Neural progenitor cell (in vitro differentiated cells): ENCODE data around the gene VMO1. TPM values are rescaled to one million over a fixed set of nuclear protein-coding genes. Genes with fewer than 3 reads are reported as not detected.

Source experiments
- DNase-seq: peaks from one replicate; pipeline ENCODE4 v3.0.0-alpha.2; 2016; ENCODE audit warnings: low spot score
- H2AFZ ChIP-seq: fragments of 200-600 bp; sonication (generic); replicated peaks from 2 replicates; pipeline ENCODE4 v1.6.1; 2016; ENCODE audit warnings: antibody characterized with exemption
- H3F3A ChIP-seq: fragments of 200-600 bp; sonication (generic); 2 replicates; pipeline ENCODE4 v1.6.1; 2016; ENCODE audit warnings: antibody characterized with exemption, low read depth
- H3K27ac ChIP-seq: fragments of 200-600 bp; sonication (generic); 2 replicates; pipeline ENCODE4 v1.5.1; 2016; ENCODE audit warnings: mild to moderate bottlenecking
- H3K27me3 ChIP-seq: fragments of 200-600 bp; sonication (generic); 2 replicates; pipeline ENCODE4 v1.6.1; 2016; ENCODE audit warnings: mild to moderate bottlenecking, moderate library complexity
- H3K36me3 ChIP-seq: fragments of 200-600 bp; sonication (generic); 2 replicates; pipeline ENCODE4 v1.5.1; 2016
- H3K4me1 ChIP-seq: fragments of 200-600 bp; sonication (generic); 2 replicates; pipeline ENCODE4 v1.6.1; 2016; ENCODE audit warnings: mixed run types
- H3K4me2 ChIP-seq: fragments of 200-600 bp; sonication (generic); 2 replicates; pipeline ENCODE4 v1.6.1; 2016
- H3K4me3 ChIP-seq: fragments of 200-600 bp; sonication (generic); 2 replicates; pipeline ENCODE4 v1.5.1; 2016
- H3K79me2 ChIP-seq: fragments of 200-600 bp; sonication (generic); 2 replicates; pipeline ENCODE4 v1.6.1; 2016; ENCODE audit warnings: low read depth
- H3K9ac ChIP-seq: fragments of 200-600 bp; sonication (generic); 2 replicates; pipeline ENCODE4 v1.6.1; 2016
- H3K9me3 ChIP-seq: fragments of 200-600 bp; sonication (generic); 2 replicates; pipeline ENCODE4 v1.5.1; 2016; ENCODE audit warnings: low read depth
- H4K20me1 ChIP-seq: fragments of 200-600 bp; sonication (generic); 2 replicates; pipeline ENCODE4 v1.6.1; 2016; ENCODE audit warnings: low read depth
- H3K27ac Mint-ChIP-seq: 3 replicates; pipeline ENCODE4 v1.8.0; 2021; ENCODE audit warnings: mixed read lengths
- H3K27me3 Mint-ChIP-seq: 2 replicates; pipeline ENCODE4 v1.8.0; 2022; ENCODE audit warnings: low read depth, mild to moderate bottlenecking, inconsistent platforms, moderate library complexity, mixed read lengths; ENCODE audit not compliant: insufficient read depth
- H3K36me3 Mint-ChIP-seq: 3 replicates; pipeline ENCODE4 v1.8.0; 2021; ENCODE audit warnings: mixed read lengths
- H3K4me1 Mint-ChIP-seq: 3 replicates; pipeline ENCODE4 v1.8.0; 2021; ENCODE audit warnings: mixed read lengths
- H3K4me3 Mint-ChIP-seq: 3 replicates; pipeline ENCODE4 v1.8.0; 2021; ENCODE audit warnings: mild to moderate bottlenecking, moderate library complexity, mixed read lengths
- H3K9me3 Mint-ChIP-seq: 3 replicates; pipeline ENCODE4 v1.8.0; 2020; ENCODE audit warnings: mixed read lengths
- CTCF ChIP-seq: fragments of 200-600 bp; sonication (generic); IDR thresholded peaks from 2 replicates; pipeline ENCODE4 v1.5.1; 2017; ENCODE audit warnings: antibody characterized with exemption, mild to moderate bottlenecking
- EZH2 ChIP-seq: fragments of 200-600 bp; sonication (generic); IDR thresholded peaks from 2 replicates; pipeline ENCODE4 v1.6.1; 2017; ENCODE audit warnings: antibody characterized with exemption, mild to moderate bottlenecking, moderate library complexity
- EZH2phosphoT487 ChIP-seq: fragments of 200-600 bp; sonication (generic); IDR thresholded peaks from 2 replicates; pipeline ENCODE4 v1.6.1; 2017; ENCODE audit warnings: antibody characterized with exemption
- total RNA-seq: library from RNA; depleted of rRNA; stranded (reverse); fragments of >200 nt; gene quantifications from 2 replicates; pipeline ENCODE4 v1.2.3, GENCODE V29; 2015; ENCODE audit warnings: low replicate concordance

The VMO1 gene
- total RNA-seq, 1 donor from 2014 or later: not detected

- Histone ChIP-seq H3K4me3 (no peak overlapping the region), H3K27ac (no peak overlapping the region)
These were observed 22.2 kb upstream of the VMO1 start for GRCh38 chr17:4808378-4808767.

GRCh38 chr17:4807605-4808377 lies 21.6 kb upstream of the VMO1 start:
- Histone ChIP-seq H3K4me1 (peaks cover 10% of the 10 kb centered on the region), H3K9me3 (no peaks in the 10 kb centered on the region), H3K27me3 (peaks cover 6% of the 10 kb centered on the region), H2AFZ (no peak overlapping the region), H3K79me2 (no peaks in the 10 kb centered on the region), H4K20me1 (no peaks in the 10 kb centered on the region), H3K4me2 (peak overlapping the region; percentile 97), H3K27ac (no peak overlapping the region), H3K4me3 (peak overlapping the region; percentile 79), H3K9ac (peak overlapping the region; percentile 38), H3K36me3 (no peaks in the 10 kb centered on the region), H3F3A (peaks cover 11% of the 10 kb centered on the region)
- peaks cover 18% of the 10 kb centered on the region for H3K36me3 Mint-ChIP-seq
- TF ChIP-seq EZH2 (no peak), CTCF (no peak), EZH2phosphoT487 (no peak)
- no peak for DNase-seq
- H3K9me3 Mint-ChIP-seq: no peaks in the 10 kb centered on the region
- H3K27ac Mint-ChIP-seq: no peak overlapping the region
- H3K4me1 Mint-ChIP-seq: peaks cover 18% of the 10 kb centered on the region
- H3K27me3 Mint-ChIP-seq: peaks cover 4% of the 10 kb centered on the region
- H3K4me3 Mint-ChIP-seq: peak overlapping the region; percentile 95

More at GRCh38 chr17:4808378-4808767, 22.2 kb upstream of the VMO1 start:
- Histone ChIP-seq H3F3A (peaks cover 11% of the 10 kb centered on the region), H3K4me1 (peaks cover 10% of the 10 kb centered on the region), H3K9me3 (no peaks in the 10 kb centered on the region), H3K27me3 (peaks cover 6% of the 10 kb centered on the region), H2AFZ (no peak overlapping the region), H3K36me3 (no peaks in the 10 kb centered on the region), H3K9ac (no peak overlapping the region), H3K79me2 (no peaks in the 10 kb centered on the region), H3K4me2 (no peak overlapping the region), H4K20me1 (no peaks in the 10 kb centered on the region)
- Mint-ChIP-seq H3K4me3 (peak overlapping the region; percentile 95), H3K27ac (no peak overlapping the region), H3K36me3 (peaks cover 18% of the 10 kb centered on the region), H3K27me3 (peaks cover 4% of the 10 kb centered on the region), H3K9me3 (no peaks in the 10 kb centered on the region), H3K4me1 (peaks cover 18% of the 10 kb centered on the region)
- DNase-seq: no peak
- TF ChIP-seq CTCF (no peak), EZH2phosphoT487 (no peak), EZH2 (no peak)

- DNase-seq: peak; percentile 96
- Histone ChIP-seq H3K9ac (peak within 1 kb of the TSS; percentile 52), H3K4me1 (peaks cover 10% of the 10 kb centered on the region), H3K4me2 (peak within 1 kb of the TSS; percentile 97), H3K27me3 (peaks cover 6% of the 10 kb centered on the region), H2AFZ (peak within 1 kb of the TSS; percentile 92), H3F3A (peaks cover 11% of the 10 kb centered on the region), H3K9me3 (no peaks in the 10 kb centered on the region), H3K36me3 (no peaks in the 10 kb centered on the region), H3K79me2 (no peaks in the 10 kb centered on the region), H3K4me3 (peak within 1 kb of the TSS; percentile 79), H4K20me1 (no peaks in the 10 kb centered on the region), H3K27ac (no peak within 1 kb of the TSS)
- Mint-ChIP-seq H3K9me3 (no peaks in the 10 kb centered on the region), H3K27me3 (peaks cover 4% of the 10 kb centered on the region), H3K36me3 (peaks cover 18% of the 10 kb centered on the region), H3K4me3 (peak within 1 kb of the TSS; percentile 95), H3K27ac (no peak within 1 kb of the TSS), H3K4me1 (peaks cover 18% of the 10 kb centered on the region)
- TF ChIP-seq EZH2 (no peak), CTCF (no peak)
These were observed 20.8 kb upstream of the VMO1 start, which contains the start of gene PLD2 for GRCh38 chr17:4806777-4807604. Gene PLD2 (plus strand): TSS chr17:4807152. CDS start chr17:4807773, 621 bp downstream.
